Spleen (tissue), 7 donors: Measurements from ENCODE around the gene XG.
"Not testable (repeated sequence)": the region's sequence is repeated elsewhere in the genome, so short reads cannot be mapped to it uniquely, and the experiment has no call there.

Experiments
- CTCF ChIP-seq, 11 experiments: fragments of 200-600 bp in 7 of 11; fragments of 450-650 bp in 4 of 11; sonication (generic) in 4 of 11; IDR thresholded peaks in 8 of 11; conservative IDR thresholded peaks in 3 of 11; 1 replicate in 7 of 11; 2 replicates in 4 of 11; pipeline versions ENCODE4 v1.4.0 to v1.8.0; 2016 to 2021; ENCODE audit warnings: antibody characterized with exemption in 11 of 11, inconsistent platforms in 4 of 11, mild to moderate bottlenecking in 1 of 11
- POLR2A ChIP-seq, 3 donors: fragments of 450-650 bp; IDR thresholded peaks; one replicate each; pipeline ENCODE4 v1.5.1; 2017; ENCODE audit warnings: antibody characterized with exemption in 3 of 3, mild to moderate bottlenecking in 1 of 3
- POLR2AphosphoS5 ChIP-seq, 3 donors: sonication (generic); formaldehyde crosslinking; IDR thresholded peaks; one replicate each; pipeline ENCODE4 v1.5.1; 2017; ENCODE audit warnings: antibody characterized with exemption in 3 of 3
- donor health status: DM: no; HTN: no; CAD: no; lungs with moderate emphysema.
- donor health status: DM: no; HTN: no; CAD: no.
- donor health status: DM: no; HTN: no; CAD: no.

GRCh38 chrX:2802376-2803090 is 50.7 kb downstream of the XG start:
- not testable (repeated sequence) for TF ChIP-seq CTCF (IDR thresholded peaks at IDR 0.05 in 8 of 11, conservative IDR thresholded peaks at IDR 0.05 in 3 of 11); POLR2A (IDR thresholded peaks at IDR 0.05); POLR2AphosphoS5 (IDR thresholded peaks at IDR 0.05)
